ENCODE data around the gene MTMR12. TPM values are rescaled to one million over a fixed set of nuclear protein-coding genes. Genes with fewer than 3 reads are reported as not detected.

Gene MTMR12
- total and polyA plus RNA-seq, 7 donors: 6.5 to 49.9 (median 26.7) TPM

GRCh38 chr5:32197032-32197431 lies 115.7 kb downstream of the MTMR12 start:
- Histone ChIP-seq H3K4me3 (no peak overlapping the region), H3K36me3 (no peaks in the 10 kb centered on the region), H3K27me3 (no peaks in the 10 kb centered on the region), H3K4me1 (peaks cover 0 to 31% (median 17%) of the 10 kb centered on the region in 4 donors), H3K27ac (peak overlapping the region in 1 of 4 donors; percentile 41), H3K9me3 (no peaks in the 10 kb centered on the region)
- TF ChIP-seq POLR2AphosphoS5 (IDR thresholded peaks at IDR 0.05): no peak
- no peak for TF ChIP-seq EP300 (IDR thresholded peaks at IDR 0.05)
- no peak for TF ChIP-seq POLR2A (IDR thresholded peaks at IDR 0.05)
- TF ChIP-seq, protein P1, sequence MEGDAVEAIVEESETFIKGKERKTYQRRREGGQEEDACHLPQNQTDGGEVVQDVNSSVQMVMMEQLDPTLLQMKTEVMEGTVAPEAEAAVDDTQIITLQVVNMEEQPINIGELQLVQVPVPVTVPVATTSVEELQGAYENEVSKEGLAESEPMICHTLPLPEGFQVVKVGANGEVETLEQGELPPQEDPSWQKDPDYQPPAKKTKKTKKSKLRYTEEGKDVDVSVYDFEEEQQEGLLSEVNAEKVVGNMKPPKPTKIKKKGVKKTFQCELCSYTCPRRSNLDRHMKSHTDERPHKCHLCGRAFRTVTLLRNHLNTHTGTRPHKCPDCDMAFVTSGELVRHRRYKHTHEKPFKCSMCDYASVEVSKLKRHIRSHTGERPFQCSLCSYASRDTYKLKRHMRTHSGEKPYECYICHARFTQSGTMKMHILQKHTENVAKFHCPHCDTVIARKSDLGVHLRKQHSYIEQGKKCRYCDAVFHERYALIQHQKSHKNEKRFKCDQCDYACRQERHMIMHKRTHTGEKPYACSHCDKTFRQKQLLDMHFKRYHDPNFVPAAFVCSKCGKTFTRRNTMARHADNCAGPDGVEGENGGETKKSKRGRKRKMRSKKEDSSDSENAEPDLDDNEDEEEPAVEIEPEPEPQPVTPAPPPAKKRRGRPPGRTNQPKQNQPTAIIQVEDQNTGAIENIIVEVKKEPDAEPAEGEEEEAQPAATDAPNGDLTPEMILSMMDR (IDR thresholded peaks at IDR 0.05): no peak
- WGBS, 2 donors: 79 to 92% methylated on average over 6 of the region's 6 CpGs
- DNase-seq: no peak
- intact Hi-C loops (cut with DNase I): no loop called here

GRCh38 chr5:32195265-32195664 lies 117.5 kb downstream of the MTMR12 start:
- Histone ChIP-seq H3K27ac (peak overlapping the region in 2 of 4 donors; percentile 10 to 14), H3K27me3 (no peaks in the 10 kb centered on the region), H3K4me1 (peaks cover 0 to 19% (median 12%) of the 10 kb centered on the region in 4 donors), H3K4me3 (no peak overlapping the region), H3K9me3 (no peaks in the 10 kb centered on the region), H3K36me3 (no peaks in the 10 kb centered on the region)
- WGBS, 2 donors: 95% methylated on average over 5 of the region's 5 CpGs
- TF ChIP-seq, protein P1 (IDR thresholded peaks at IDR 0.05): no peak
- TF ChIP-seq POLR2AphosphoS5 (IDR thresholded peaks at IDR 0.05): no peak
- TF ChIP-seq EP300 (IDR thresholded peaks at IDR 0.05): no peak
- intact Hi-C loops (cut with DNase I): no loop called here
- DNase-seq: no peak

GRCh38 chr5:32193591-32193990 lies 119.1 kb downstream of the MTMR12 start:
- TF ChIP-seq EP300 (IDR thresholded peaks at IDR 0.05) (peak; percentile 77 to 96 (median 84)), POLR2AphosphoS5 (IDR thresholded peaks at IDR 0.05) (peak; percentile 56 to 82 (median 74)), POLR2A (IDR thresholded peaks at IDR 0.05) (no peak)
- intact Hi-C loops (cut with DNase I): no loop called here
- Histone ChIP-seq H3K9me3 (no peaks in the 10 kb centered on the region), H3K36me3 (no peaks in the 10 kb centered on the region), H3K27ac (peak overlapping the region; percentile 64 to 73 (median 71)), H3K4me1 (peaks cover 0 to 17% (median 12%) of the 10 kb centered on the region in 4 donors), H3K4me3 (peak overlapping the region in 3 of 4 donors; percentile 11 to 20 (median 18)), H3K27me3 (no peaks in the 10 kb centered on the region)
- 4 to 12% methylated on average over 7 of the region's 7 CpGs for WGBS, 2 donors
- DNase-seq: peak; percentile 94

- Histone ChIP-seq H3K4me3 (no peak overlapping the region), H3K4me1 (peaks cover 0 to 17% (median 12%) of the 10 kb centered on the region in 4 donors), H3K27me3 (no peaks in the 10 kb centered on the region), H3K9me3 (peaks cover 0 to 6% (median 0%) of the 10 kb centered on the region in 4 donors), H3K27ac (peak overlapping the region in 3 of 4 donors; percentile 7 to 32 (median 29)), H3K36me3 (no peaks in the 10 kb centered on the region)
- WGBS, 2 donors: 71 to 86% methylated on average over 5 of the region's 5 CpGs
- TF ChIP-seq POLR2AphosphoS5 (IDR thresholded peaks at IDR 0.05): peak; percentile 47 to 60 (median 56)
- TF ChIP-seq EP300 (IDR thresholded peaks at IDR 0.05): no peak
- intact Hi-C loops (cut with DNase I): no loop called here
- peak; percentile 88 for DNase-seq
These were observed 122.6 kb downstream of the MTMR12 start for GRCh38 chr5:32190095-32190494.

- Histone ChIP-seq H3K9me3 (peaks cover 0 to 6% (median 0%) of the 10 kb centered on the region in 4 donors), H3K36me3 (no peaks in the 10 kb centered on the region), H3K4me1 (no peaks in the 10 kb centered on the region), H3K4me3 (no peak overlapping the region), H3K27me3 (no peaks in the 10 kb centered on the region), H3K27ac (no peak overlapping the region)
- intact Hi-C loops (cut with DNase I): no loop called here
- TF ChIP-seq, protein P1 (IDR thresholded peaks at IDR 0.05): no peak
- TF ChIP-seq EP300 (IDR thresholded peaks at IDR 0.05) (no peak), POLR2A (IDR thresholded peaks at IDR 0.05) (no peak), POLR2AphosphoS5 (IDR thresholded peaks at IDR 0.05) (no peak)
- no peak for DNase-seq
These were observed 125.1 kb downstream of the MTMR12 start for GRCh38 chr5:32187675-32188074.
